ENCODE results near the gene PROP1. TPM values are rescaled to one million over a fixed set of nuclear protein-coding genes. Genes with fewer than 3 reads are reported as not detected.
"Not testable (repeated sequence)": the region's sequence is repeated elsewhere in the genome, so short reads cannot be mapped to it uniquely, and the experiment has no call there.

PROP1 gene
- total RNA-seq, 4 donors from 2014 or later: not detected

DNA sequence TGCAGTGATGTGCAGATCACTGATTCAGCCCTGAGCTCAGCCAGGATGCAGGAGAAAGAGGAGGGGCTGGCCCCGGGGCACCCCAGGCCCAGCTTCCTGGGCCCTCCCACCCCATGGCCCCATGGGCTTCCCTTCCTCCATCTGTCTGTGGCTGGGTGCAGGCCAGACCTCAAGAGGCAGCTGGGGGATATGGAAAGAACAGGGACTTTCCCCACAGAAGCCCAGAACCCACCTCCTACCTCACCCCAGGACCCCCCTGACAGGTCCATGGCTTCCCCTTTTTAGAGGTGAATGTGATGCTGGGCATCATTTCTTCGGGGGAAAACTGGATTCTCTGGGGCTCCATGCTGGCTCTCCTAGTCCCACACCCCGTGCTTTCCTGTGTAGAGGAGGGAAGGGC, 53.1 kb downstream of the PROP1 start:
- in situ Hi-C loops (cut with MboI; ENCODE audit: low sequenced_read_pairs in 4 of 4); H3K27me3 ChIP-seq; H3K36me3 ChIP-seq; H3K4me3 ChIP-seq; DNase-seq; H3K9me3 ChIP-seq; intact Hi-C loops (cut with DNase I; ENCODE audit: low total_unique reads); H3K4me1 ChIP-seq; ATAC-seq; H3K27ac ChIP-seq: not testable (repeated sequence)

Other genes starting within 250 kb of the PROP1 start
- gene FAM153A, start 213.3 kb downstream of the PROP1 start, total RNA-seq: under 1 TPM in 1 of 4 donors, not detected in 3; 0.61 TPM
- 1 to 10 TPM; 1.6 to 3.2 (median 2.1) TPM for gene N4BP3, start 117.3 kb upstream of the PROP1 start, total RNA-seq
- gene RMND5B, start 134.8 kb upstream of the PROP1 start, total RNA-seq: 10 to 100 TPM; 24.0 to 55.9 (median 44.2) TPM
- gene NHP2, start 157.6 kb upstream of the PROP1 start, total RNA-seq: 100 to 1,000 TPM; 157 to 261 (median 241) TPM
- not detected for gene GMCL2, start 191.1 kb upstream of the PROP1 start, total RNA-seq
- gene HNRNPAB, start 208.3 kb upstream of the PROP1 start, total RNA-seq: 100 to 1,000 TPM in 2 of 4 donors, 10 to 100 TPM in 2; 84.2 to 117 (median 106) TPM
- gene PHYKPL, start 236.6 kb upstream of the PROP1 start, total RNA-seq: 10 to 100 TPM; 25.0 to 54.6 (median 33.7) TPM